ENCODE results near the gene ZBTB8A. TPM values are rescaled to one million over a fixed set of nuclear protein-coding genes. Genes with fewer than 3 reads are reported as not detected.
"Not testable (repeated sequence)": the region's sequence is repeated elsewhere in the genome, so short reads cannot be mapped to it uniquely, and the experiment has no call there.

The ZBTB8A gene
- polyA plus RNA-seq, 1 donor, result 21.9 TPM

- DNase-seq, result no peak
Measured at GRCh38 chr1:32536117-32536516, 3.1 kb upstream of the ZBTB8A start.

GRCh38 chr1:32536764-32537163 lies 2.5 kb upstream of the ZBTB8A start:
- no peak for DNase-seq

- peak; percentile 42 for DNase-seq
Measured at GRCh38 chr1:32539584-32540571, 651 bp downstream of the ZBTB8A start.

GRCh38 chr1:32540605-32541004 lies 1.4 kb downstream of the ZBTB8A start:
- no peak for DNase-seq

- no peak for DNase-seq
Measured at GRCh38 chr1:32541064-32541566, 1.9 kb downstream of the ZBTB8A start.

GRCh38 chr1:32546611-32547010 lies 7.4 kb downstream of the ZBTB8A start:
- DNase-seq, result no peak

GRCh38 chr1:32549616-32550015 lies 10.4 kb downstream of the ZBTB8A start:
- DNase-seq, result no peak

GRCh38 chr1:32554288-32554687 lies 15.1 kb downstream of the ZBTB8A start:
- no peak for DNase-seq

GRCh38 chr1:32557035-32557434 lies 17.8 kb downstream of the ZBTB8A start:
- not testable (repeated sequence) for DNase-seq

GRCh38 chr1:32557812-32558211 lies 18.6 kb downstream of the ZBTB8A start:
- DNase-seq, result no peak

- DNase-seq, result no peak
Measured at GRCh38 chr1:32568929-32569328, 29.7 kb downstream of the ZBTB8A start.

- DNase-seq, result no peak
Measured at GRCh38 chr1:32580348-32581017, 41.3 kb downstream of the ZBTB8A start.

- DNase-seq, result no peak
Measured at GRCh38 chr1:32592943-32593342, 53.7 kb downstream of the ZBTB8A start.

- DNase-seq, result no peak
Measured at GRCh38 chr1:32600034-32600433, 60.8 kb downstream of the ZBTB8A start.

- no peak for DNase-seq
Measured at GRCh38 chr1:32605711-32606424, 66.6 kb downstream of the ZBTB8A start.

GRCh38 chr1:32606565-32607371 lies 67.5 kb downstream of the ZBTB8A start:
- no peak for DNase-seq

- no peak for DNase-seq
Measured at GRCh38 chr1:32609180-32609579, 70.0 kb downstream of the ZBTB8A start.

- DNase-seq, result peak; percentile 4
Measured at GRCh38 chr1:32611859-32612188, 72.6 kb downstream of the ZBTB8A start.

- DNase-seq, result peak; percentile 58
Measured at GRCh38 chr1:32612189-32612881, 73.1 kb downstream of the ZBTB8A start.

GRCh38 chr1:32613472-32613871 lies 74.2 kb downstream of the ZBTB8A start:
- DNase-seq, result no peak

- no peak for DNase-seq
Measured at GRCh38 chr1:32618673-32619221, 79.5 kb downstream of the ZBTB8A start.

Measured in left kidney (tissue), 2 donors.